Measurements from ENCODE around the gene LTA.

DNA sequence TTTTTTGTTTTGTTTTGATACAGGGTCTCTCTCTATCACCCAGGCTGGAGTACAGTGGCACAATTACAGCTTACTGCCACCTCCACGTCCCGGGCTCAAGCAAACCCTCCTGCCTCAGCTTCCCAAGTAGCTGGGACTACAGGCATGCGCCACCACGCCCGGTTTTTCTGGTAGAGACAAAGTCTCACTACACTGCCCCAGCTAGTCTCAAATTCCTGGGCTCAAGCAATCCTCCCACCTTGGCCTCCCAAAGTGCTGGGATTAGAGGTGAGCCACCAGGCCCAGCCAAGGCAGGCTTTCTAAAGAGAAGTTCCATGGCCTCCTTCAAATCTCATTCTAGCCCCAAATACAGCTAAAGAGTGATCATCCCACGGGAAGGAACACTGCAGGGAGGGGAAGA, 38.1 kb upstream of the LTA start:
- TF ChIP-seq, protein P1, sequence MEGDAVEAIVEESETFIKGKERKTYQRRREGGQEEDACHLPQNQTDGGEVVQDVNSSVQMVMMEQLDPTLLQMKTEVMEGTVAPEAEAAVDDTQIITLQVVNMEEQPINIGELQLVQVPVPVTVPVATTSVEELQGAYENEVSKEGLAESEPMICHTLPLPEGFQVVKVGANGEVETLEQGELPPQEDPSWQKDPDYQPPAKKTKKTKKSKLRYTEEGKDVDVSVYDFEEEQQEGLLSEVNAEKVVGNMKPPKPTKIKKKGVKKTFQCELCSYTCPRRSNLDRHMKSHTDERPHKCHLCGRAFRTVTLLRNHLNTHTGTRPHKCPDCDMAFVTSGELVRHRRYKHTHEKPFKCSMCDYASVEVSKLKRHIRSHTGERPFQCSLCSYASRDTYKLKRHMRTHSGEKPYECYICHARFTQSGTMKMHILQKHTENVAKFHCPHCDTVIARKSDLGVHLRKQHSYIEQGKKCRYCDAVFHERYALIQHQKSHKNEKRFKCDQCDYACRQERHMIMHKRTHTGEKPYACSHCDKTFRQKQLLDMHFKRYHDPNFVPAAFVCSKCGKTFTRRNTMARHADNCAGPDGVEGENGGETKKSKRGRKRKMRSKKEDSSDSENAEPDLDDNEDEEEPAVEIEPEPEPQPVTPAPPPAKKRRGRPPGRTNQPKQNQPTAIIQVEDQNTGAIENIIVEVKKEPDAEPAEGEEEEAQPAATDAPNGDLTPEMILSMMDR (conservative IDR thresholded peaks at IDR 0.05 in 1 of 2, IDR thresholded peaks at IDR 0.05 in 1 of 2; ENCODE audit: low read depth in 1 of 2, low read length in 2 of 2) = no peak
- TF ChIP-seq EZH2 (IDR thresholded peaks at IDR 0.05; ENCODE audit: low read length, missing control alignments) = no peak

Data from fibroblast of lung (primary cell).